K562 (cell line): ENCODE measurements around the gene TAPBPL. TPM values are rescaled to one million over a fixed set of nuclear protein-coding genes. Genes with fewer than 3 reads are reported as not detected.

Source experiments
- ATAC-seq: fragments of 200-7000 bp; cut with Tn5 transposase; 3 replicates; pipeline ENCODE4 v1.9.1; 2020; ENCODE audit warnings: moderate library complexity
- BruUV-seq: library from RNA; stranded (reverse); fragments of 400-500 nt; replicated peaks from 2 replicates; lab custom pipeline; 2021; lab: Mats Ljungman, UMichigan
- CTCF ChIA-PET: fragments of 300-600 bp; formaldehyde crosslinking; extraction: SDS; loops from one replicate; lab custom pipeline; 2021; ENCODE audit warnings: low intra/inter-chr PET ratio; lab: Yijun Ruan, JAX
- POLR2A ChIA-PET: fragments of 300-600, 350-650 bp; sonication (Branson Sonifier 250); formaldehyde crosslinking; extraction: SDS; loops from one replicate; lab custom pipeline; 2021; ENCODE audit warnings: antibody characterized with exemption, inconsistent platforms; lab: Yijun Ruan, JAX
- DNase-seq, 4 experiments: peaks; one replicate each; pipeline versions ENCODE4 v3.0.0 to v3.0.0-alpha.2; 2011 to 2018; ENCODE audit warnings: low spot score in 3 of 4, mixed read lengths in 3 of 4; ENCODE audit errors: extremely low read depth in 1 of 4
- FAIRE-seq: peaks from 2 replicates; lab custom pipeline; 2011; peaks lifted over from hg19 to GRCh38; lab: Jason Lieb, UNC
- H2AFZ ChIP-seq: 2 replicates; pipeline ENCODE4 v1.6.0; 2011; ENCODE audit warnings: low read depth, low read length, control low read depth, inconsistent platforms
- H3K27ac ChIP-seq: fragments of 200-600 bp; 3 replicates; pipeline ENCODE4 v1.8.0; 2011; ENCODE audit warnings: low read depth, mild to moderate bottlenecking, control low read depth, inconsistent platforms, low read length, moderate library complexity, mixed read lengths; ENCODE audit errors: extremely low read depth
- H3K27me3 ChIP-seq, 2 experiments: fragments of 300-600 bp in 1 of 2; 2 replicates in 1 of 2; 3 replicates in 1 of 2; pipeline versions ENCODE4 v1.6.0 to v1.8.0; 2011; ENCODE audit warnings: inconsistent platforms in 2 of 2, low read length in 2 of 2, mild to moderate bottlenecking in 1 of 2, mixed read lengths in 1 of 2, moderate library complexity in 1 of 2; ENCODE audit not compliant: control insufficient read depth in 2 of 2, insufficient read depth in 2 of 2
- H3K36me3 ChIP-seq: fragments of 300-600 bp; 3 replicates; pipeline ENCODE4 v1.8.0; 2011; ENCODE audit warnings: mild to moderate bottlenecking, low read length, inconsistent platforms; ENCODE audit not compliant: control insufficient read depth, insufficient read depth
- H3K4me1 ChIP-seq, 2 experiments: fragments of 200-600 bp in 1 of 2; replicated peaks in 1 of 2; 2 replicates in 1 of 2; 3 replicates in 1 of 2; pipeline versions ENCODE4 v1.5.1 to v1.8.0; 2011; ENCODE audit warnings: inconsistent platforms in 2 of 2, low read length in 2 of 2, mild to moderate bottlenecking in 1 of 2, mixed read lengths in 1 of 2, moderate library complexity in 1 of 2; ENCODE audit not compliant: control insufficient read depth in 2 of 2, insufficient read depth in 2 of 2
- H3K4me2 ChIP-seq: 2 replicates; pipeline ENCODE4 v1.6.1; 2011; ENCODE audit warnings: low read length, control low read depth, inconsistent platforms, mixed read lengths; ENCODE audit not compliant: insufficient read depth
- H3K4me3 ChIP-seq: fragments of 200-600 bp; sonication (generic), shearing (Covaris generic); 2 replicates; pipeline ENCODE4 v1.5.1; 2016; ENCODE audit warnings: control low read depth, inconsistent platforms
- H3K79me2 ChIP-seq: fragments of 200-600 bp; 3 replicates; pipeline ENCODE4 v1.8.0; 2011; ENCODE audit warnings: low read length, inconsistent platforms; ENCODE audit not compliant: control insufficient read depth, insufficient read depth
- H3K9ac ChIP-seq, 2 experiments: 2 replicates each; pipeline versions ENCODE4 v1.6.0 to v1.6.1; 2011; ENCODE audit warnings: low read depth in 2 of 2, low read length in 2 of 2, control low read depth in 1 of 2, inconsistent platforms in 1 of 2, mild to moderate bottlenecking in 1 of 2, mixed read lengths in 1 of 2; ENCODE audit not compliant: insufficient read depth in 1 of 2
- H3K9me1 ChIP-seq: one replicate; pipeline ENCODE4 v1.6.0; 2011; ENCODE audit warnings: inconsistent platforms, mild to moderate bottlenecking, low read length, moderate library complexity; ENCODE audit not compliant: control insufficient read depth, insufficient read depth
- H3K9me3 ChIP-seq: replicated peaks from 2 replicates; pipeline ENCODE4 v1.5.1; 2011; ENCODE audit warnings: low read depth, low read length, inconsistent platforms; ENCODE audit not compliant: control insufficient read depth, insufficient read depth
- H4K20me1 ChIP-seq: replicated peaks from 2 replicates; pipeline ENCODE4 v1.6.1; 2011; ENCODE audit warnings: low read length, inconsistent platforms, mixed read lengths; ENCODE audit not compliant: control insufficient read depth, insufficient read depth
- ELF2 ChIP-seq: fragments of 250-450 bp; sonication (Bioruptor Pico); IDR thresholded peaks from 2 replicates; pipeline ENCODE4 v1.5.0; 2021; ENCODE audit warnings: mild to moderate bottlenecking
- HLTF ChIP-seq: fragments of 450-650 bp; IDR thresholded peaks from 2 replicates; pipeline ENCODE4 v1.6.1; 2016
- HMG20B ChIP-seq: fragments of 250-450 bp; sonication (Bioruptor Pico); IDR thresholded peaks from 2 replicates; pipeline ENCODE4 v1.5.0; 2021; ENCODE audit warnings: mild to moderate bottlenecking
- ILF3 ChIP-seq: fragments of 450-650 bp; IDR thresholded peaks from 2 replicates; pipeline ENCODE4 v1.6.1; 2018; ENCODE audit warnings: antibody characterized with exemption, mild to moderate bottlenecking, moderate library complexity, borderline replicate concordance
- PPARD ChIP-seq: fragments of 250-450 bp; sonication (Bioruptor Pico); IDR thresholded peaks from 2 replicates; pipeline ENCODE4 v1.8.0; 2022; ENCODE audit warnings: inconsistent platforms, mild to moderate bottlenecking, moderate library complexity
- SRSF9 ChIP-seq: fragments of 200-400 bp; formaldehyde crosslinking; IDR thresholded peaks from 2 replicates; pipeline ENCODE4 v1.6.1; 2017; ENCODE audit warnings: low read depth, low read length, borderline replicate concordance
- STAT5A ChIP-seq: IDR thresholded peaks from 2 replicates; pipeline ENCODE4 v1.6.1; 2012; ENCODE audit warnings: low read length, inconsistent platforms, borderline replicate concordance
- STAT5B ChIP-seq: fragments of 250-450 bp; sonication (Bioruptor Pico); IDR thresholded peaks from 2 replicates; pipeline ENCODE4 v1.8.0; 2021; ENCODE audit warnings: mild to moderate bottlenecking, inconsistent platforms
- ZC3H11A ChIP-seq: IDR thresholded peaks from 2 replicates; pipeline ENCODE4 v1.6.1; 2012; ENCODE audit warnings: low read depth, low read length, improper control_type of control experiment
- ZKSCAN3 ChIP-seq: fragments of 250-450 bp; sonication (Bioruptor Pico); IDR thresholded peaks from 2 replicates; pipeline ENCODE4 v1.4.0; 2020
- ZNF695 ChIP-seq: fragments of 450-650 bp; formaldehyde crosslinking; IDR thresholded peaks from 2 replicates; pipeline ENCODE4 v1.4.0; 2020; ENCODE audit warnings: mild to moderate bottlenecking, moderate library complexity
- WGBS: fragments of 100-300 bp; shearing (Covaris generic); methylation state at CpG from one replicate; pipeline ENCODE4 v1.1.6; 2016; ENCODE audit warnings: low coverage, mixed read lengths; ENCODE audit not compliant: insufficient coverage; ENCODE audit errors: missing lambda C conversion rate; 5-methylcytosine and 5-hydroxymethylcytosine counted together
- in situ Hi-C: fragments of 300-500 bp; cut with MboI; formaldehyde crosslinking; loops from 4 replicates; pipeline ENCODE4 v1.15.0; 2018; ENCODE audit warnings: inconsistent platforms, mixed read lengths
- intact Hi-C: fragments of 100-400 bp; cut with micrococcal nuclease; formaldehyde crosslinking; loops from 2 replicates; pipeline ENCODE4 v1.14.2; 2022
- polyA plus RNA-seq, 8 experiments: library from polyadenylated mRNA; depleted of rRNA in 4 of 8; stranded (reverse) in 5 of 8; unstranded in 3 of 8; fragments of >200 nt; fragmentation: Nextera tagmentation in 2 of 8; fragmentation: Illumina TruSeq in 1 of 8; extraction: Ambion mirVana in 2 of 8; extraction: Trizol in 1 of 8; gene quantifications; 2 replicates each; pipeline versions ENCODE4 v1.2.1 to v1.2.3, GENCODE V29; 2011 to 2014; ENCODE audit warnings: inconsistent platforms in 1 of 8, missing spikeins in 1 of 8
- total RNA-seq, 7 experiments: library from RNA; depleted of rRNA in 6 of 7; stranded (reverse); fragments of >200 nt in 6 of 7; fragmentation: Illumina TruSeq in 2 of 7; extraction: Trizol in 2 of 7; gene quantifications; 2 replicates each; pipeline versions ENCODE4 v1.2.1 to v1.2.3, GENCODE V29; 2011 to 2021; ENCODE audit warnings: low replicate concordance in 1 of 7
- TF ChIP-seq, protein P1 (sequence below): fragments of 450-650 bp; IDR thresholded peaks from 2 replicates; pipeline ENCODE4 v1.7.1; 2018; ENCODE audit warnings: mild to moderate bottlenecking, low read depth; ENCODE audit not compliant: partially characterized antibody

Gene TAPBPL
- total and polyA plus RNA-seq, 9 of the 15 experiments (the other 6 are each of a cell fraction or from before 2014, with no cell fraction given) = 0.29 to 1.6 (median 0.45) TPM

DNA sequence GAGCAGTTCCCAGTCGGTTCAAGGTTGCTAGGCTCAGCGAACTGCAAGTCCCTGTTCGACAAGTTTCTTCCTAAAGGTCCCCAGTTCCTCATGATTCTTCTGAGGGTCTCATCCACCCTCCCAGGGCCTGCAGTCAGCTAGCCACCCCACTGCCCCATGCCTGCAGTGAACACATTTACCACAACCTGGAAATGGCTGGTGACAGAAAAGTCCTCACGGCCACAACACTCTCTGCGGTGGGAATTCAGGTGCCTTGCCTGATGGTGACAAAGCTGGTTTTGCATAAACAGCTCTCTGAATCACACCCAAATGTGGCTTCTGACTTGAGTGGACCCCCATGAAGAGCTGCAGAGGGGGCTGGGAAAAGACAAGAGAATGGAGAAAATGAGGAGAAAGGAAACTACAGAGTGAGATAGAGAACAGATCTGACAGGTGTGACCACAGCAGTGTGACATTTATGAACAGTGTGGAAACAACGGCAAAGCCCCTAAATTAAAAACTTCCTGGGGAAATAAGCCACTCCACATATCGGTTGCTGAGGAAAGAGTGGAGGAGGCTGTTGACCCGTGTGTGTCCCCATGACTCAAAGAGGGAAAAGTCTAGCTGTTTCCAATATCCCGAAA, 8.4 kb upstream of the TAPBPL start (continued):
- TF ChIP-seq ZKSCAN3 (CRISPR knock-in tag) = no peak
- TF ChIP-seq SRSF9 = no peak
- TF ChIP-seq, all 486 proteins: peak for 0

DNA sequence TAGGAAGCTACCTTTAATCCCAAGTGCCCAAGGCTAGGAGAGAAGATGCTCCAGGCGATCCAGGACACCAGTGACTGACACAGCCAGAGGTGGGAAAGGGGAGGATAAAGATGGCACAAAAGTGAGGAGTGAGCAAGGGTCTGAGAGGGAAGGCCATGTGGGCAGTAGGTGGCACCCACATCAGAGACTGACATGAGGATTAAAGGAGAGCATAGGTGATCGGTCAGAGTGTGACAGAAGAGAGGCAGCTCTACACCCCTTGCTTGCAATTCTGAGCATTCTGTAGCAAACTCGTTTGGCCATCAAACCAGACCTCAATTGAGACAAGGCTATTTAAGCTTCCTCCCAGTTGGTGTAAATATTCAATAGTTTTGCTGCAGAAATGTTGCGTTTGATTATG, 7.8 kb upstream of the TAPBPL start:
- Histone ChIP-seq H3K9me3 (no peaks in the 10 kb centered on the region), H3K9me1 (no peaks in the 10 kb centered on the region), H3K27ac (no peak overlapping the region), H3K4me3 (no peak overlapping the region), H3K9ac (no peak overlapping the region), H4K20me1 (no peaks in the 10 kb centered on the region), H3K79me2 (no peaks in the 10 kb centered on the region), H3K27me3 (peaks cover 0 to 9% of the 10 kb centered on the region in 2 experiments; a peak in 4 of 5 replicates), H2AFZ (no peak overlapping the region), H3K36me3 (no peaks in the 10 kb centered on the region), H3K4me2 (no peak overlapping the region), H3K4me1 (no peaks in the 10 kb centered on the region; a peak in 1 of 5 replicates)
- ChIA-PET POLR2A (interaction anchor here (0.9 kb wide), 1 partner anchor 13 kb away, joined by 3 read pairs; no protein-coding TSS in a partner anchor), CTCF (no interaction called here)
- no peak for TF ChIP-seq HMG20B
- no peak for TF ChIP-seq STAT5B (CRISPR knock-in tag)
- TF ChIP-seq PPARD = no peak
- no peak for TF ChIP-seq ZC3H11A
- no peak for TF ChIP-seq ELF2 (CRISPR knock-in tag)
- TF ChIP-seq HLTF = no peak
- TF ChIP-seq ZKSCAN3 (CRISPR knock-in tag) = no peak
- TF ChIP-seq STAT5A = no peak
- no peak for TF ChIP-seq ILF3
- TF ChIP-seq, protein P1, sequence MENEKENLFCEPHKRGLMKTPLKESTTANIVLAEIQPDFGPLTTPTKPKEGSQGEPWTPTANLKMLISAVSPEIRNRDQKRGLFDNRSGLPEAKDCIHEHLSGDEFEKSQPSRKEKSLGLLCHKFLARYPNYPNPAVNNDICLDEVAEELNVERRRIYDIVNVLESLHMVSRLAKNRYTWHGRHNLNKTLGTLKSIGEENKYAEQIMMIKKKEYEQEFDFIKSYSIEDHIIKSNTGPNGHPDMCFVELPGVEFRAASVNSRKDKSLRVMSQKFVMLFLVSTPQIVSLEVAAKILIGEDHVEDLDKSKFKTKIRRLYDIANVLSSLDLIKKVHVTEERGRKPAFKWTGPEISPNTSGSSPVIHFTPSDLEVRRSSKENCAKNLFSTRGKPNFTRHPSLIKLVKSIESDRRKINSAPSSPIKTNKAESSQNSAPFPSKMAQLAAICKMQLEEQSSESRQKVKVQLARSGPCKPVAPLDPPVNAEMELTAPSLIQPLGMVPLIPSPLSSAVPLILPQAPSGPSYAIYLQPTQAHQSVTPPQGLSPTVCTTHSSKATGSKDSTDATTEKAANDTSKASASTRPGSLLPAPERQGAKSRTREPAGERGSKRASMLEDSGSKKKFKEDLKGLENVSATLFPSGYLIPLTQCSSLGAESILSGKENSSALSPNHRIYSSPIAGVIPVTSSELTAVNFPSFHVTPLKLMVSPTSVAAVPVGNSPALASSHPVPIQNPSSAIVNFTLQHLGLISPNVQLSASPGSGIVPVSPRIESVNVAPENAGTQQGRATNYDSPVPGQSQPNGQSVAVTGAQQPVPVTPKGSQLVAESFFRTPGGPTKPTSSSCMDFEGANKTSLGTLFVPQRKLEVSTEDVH = no peak
- no peak for TF ChIP-seq ZNF695 (CRISPR knock-in tag)
- FAIRE-seq = no peak
- ATAC-seq = no peak
- BruUV-seq = no TSS peak
- in situ Hi-C loops = no loop called here
- intact Hi-C loops = no loop called here
- 29% methylated on average over 4 of the region's 4 CpGs for WGBS
- no peak for DNase-seq
